IMR-90 (cell line): ENCODE data around the gene CLCA2. TPM values are rescaled to one million over a fixed set of nuclear protein-coding genes. Genes with fewer than 3 reads are reported as not detected.

Experiments
- ATAC-seq: fragments of 200-7000 bp; cut with Tn5 transposase; 2 replicates; pipeline ENCODE4 v1.9.1; 2020; ENCODE audit warnings: low read depth, mild to moderate bottlenecking, moderate library complexity
- BruUV-seq: library from RNA; stranded (reverse); fragments of 400-500 nt; replicated peaks from 2 replicates; lab custom pipeline; 2021; lab: Mats Ljungman, UMichigan
- CTCF ChIA-PET: fragments of 300-600 bp; formaldehyde crosslinking; extraction: SDS; loops from one replicate; lab custom pipeline; 2021; ENCODE audit warnings: antibody characterized with exemption; lab: Yijun Ruan, JAX
- POLR2A ChIA-PET: fragments of 300-600 bp; sonication (Branson Sonifier 250); formaldehyde crosslinking; loops from one replicate; lab custom pipeline; 2022; ENCODE audit warnings: antibody characterized with exemption; ENCODE audit not compliant: unreplicated experiment; lab: Charles Lee
- DNase-seq: peaks from one replicate; pipeline ENCODE4 v3.0.0; 2013
- H2AFZ ChIP-seq: replicated peaks from 2 replicates; pipeline ENCODE3; 2013; ENCODE audit warnings: low read length, mild to moderate bottlenecking; ENCODE audit not compliant: poor library complexity
- H2AK5ac ChIP-seq: 2 replicates; pipeline ENCODE4 v1.6.1; 2013; ENCODE audit warnings: low read depth, low read length, inconsistent platforms
- H2AK9ac ChIP-seq: replicated peaks from 2 replicates; pipeline ENCODE3; 2013; ENCODE audit warnings: mild to moderate bottlenecking, low read depth, low read length, moderate library complexity; ENCODE audit not compliant: poor library complexity
- H2BK120ac ChIP-seq: 2 replicates; pipeline ENCODE4 v1.6.1; 2013; ENCODE audit warnings: low read depth, low read length, inconsistent platforms
- H2BK15ac ChIP-seq: 3 replicates; pipeline ENCODE4 v1.6.1; 2013; ENCODE audit warnings: low read depth, low read length, inconsistent platforms
- H2BK20ac ChIP-seq: 2 replicates; pipeline ENCODE4 v1.6.1; 2013; ENCODE audit warnings: low read depth, mild to moderate bottlenecking, inconsistent platforms, low read length, moderate library complexity
- H2BK5ac ChIP-seq: 2 replicates; pipeline ENCODE4 v1.6.1; 2013; ENCODE audit warnings: mild to moderate bottlenecking, low read depth, low read length, inconsistent platforms; ENCODE audit not compliant: poor library complexity, severe bottlenecking
- H3K14ac ChIP-seq: replicated peaks from 2 replicates; pipeline ENCODE4 v1.6.1; 2013; ENCODE audit warnings: low read depth, low read length, inconsistent platforms
- H3K18ac ChIP-seq: 2 replicates; pipeline ENCODE4 v1.6.1; 2013; ENCODE audit warnings: low read depth, low read length, control low read depth
- H3K23ac ChIP-seq: 2 replicates; pipeline ENCODE4 v1.6.1; 2013; ENCODE audit warnings: low read depth, low read length, inconsistent platforms
- H3K27ac ChIP-seq: 2 replicates; pipeline ENCODE4 v1.5.1; 2013; ENCODE audit warnings: mild to moderate bottlenecking, control low read depth, low read length; ENCODE audit not compliant: insufficient read depth
- H3K27me3 ChIP-seq: 2 replicates; pipeline ENCODE4 v1.6.1; 2013; ENCODE audit warnings: low read length; ENCODE audit not compliant: control insufficient read depth, insufficient read depth
- H3K36me3 ChIP-seq: 2 replicates; pipeline ENCODE4 v1.6.1; 2013; ENCODE audit warnings: low read length, mixed read lengths; ENCODE audit not compliant: control insufficient read depth, insufficient read depth
- H3K4ac ChIP-seq: 2 replicates; pipeline ENCODE4 v1.6.1; 2013; ENCODE audit warnings: low read depth, low read length, inconsistent platforms
- H3K4me1 ChIP-seq: 2 replicates; pipeline ENCODE4 v1.6.1; 2013; ENCODE audit warnings: low read length, mixed read lengths; ENCODE audit not compliant: control insufficient read depth, insufficient read depth
- H3K4me2 ChIP-seq: 2 replicates; pipeline ENCODE4 v1.6.1; 2013; ENCODE audit warnings: low read depth, mild to moderate bottlenecking, control low read depth, low read length, moderate library complexity
- H3K4me3 ChIP-seq: 2 replicates; pipeline ENCODE4 v1.5.1; 2013; ENCODE audit warnings: low read depth, mild to moderate bottlenecking, control low read depth, low read length, moderate library complexity; ENCODE audit not compliant: insufficient read depth
- H3K56ac ChIP-seq: 2 replicates; pipeline ENCODE4 v1.6.1; 2013; ENCODE audit warnings: low read length, inconsistent platforms; ENCODE audit not compliant: insufficient read depth; ENCODE audit errors: extremely low read depth
- H3K79me1 ChIP-seq, 2 experiments: 2 replicates each; pipeline ENCODE4 v1.6.1; 2013; ENCODE audit warnings: low read length in 2 of 2, inconsistent platforms in 1 of 2, low read depth in 1 of 2
- H3K9ac ChIP-seq: 2 replicates; pipeline ENCODE4 v1.6.1; 2013; ENCODE audit warnings: low read depth, low read length, control low read depth
- H3K9me1 ChIP-seq: 2 replicates; pipeline ENCODE4 v1.6.1; 2013; ENCODE audit warnings: low read length, inconsistent platforms; ENCODE audit not compliant: insufficient read depth
- H3K9me3 ChIP-seq: 2 replicates; pipeline ENCODE4 v1.6.1; 2013; ENCODE audit warnings: low read length; ENCODE audit not compliant: control insufficient read depth, insufficient read depth
- H4K20me1 ChIP-seq: 2 replicates; pipeline ENCODE4 v1.6.1; 2013; ENCODE audit warnings: low read length, inconsistent platforms; ENCODE audit not compliant: insufficient read depth
- H4K5ac ChIP-seq: 2 replicates; pipeline ENCODE4 v1.6.1; 2013; ENCODE audit warnings: mild to moderate bottlenecking, low read depth, low read length, control low read depth
- H4K8ac ChIP-seq, 2 experiments: 2 replicates each; pipeline ENCODE4 v1.6.1; 2013; ENCODE audit warnings: low read depth in 2 of 2, low read length in 2 of 2, control low read depth in 1 of 2, inconsistent platforms in 1 of 2
- H4K91ac ChIP-seq: 2 replicates; pipeline ENCODE4 v1.6.1; 2013; ENCODE audit warnings: low read depth, low read length, inconsistent platforms; ENCODE audit not compliant: insufficient read depth
- BHLHE40 ChIP-seq: fragments of 150-350 bp; IDR thresholded peaks from 2 replicates; pipeline ENCODE4 v1.6.1; 2016; ENCODE audit warnings: mild to moderate bottlenecking, low read depth, low read length
- CHD1 ChIP-seq: IDR thresholded peaks from 2 replicates; pipeline ENCODE4 v1.6.1; 2012; ENCODE audit warnings: low read depth, low read length, improper control_type of control experiment
- CTCF ChIP-seq: conservative IDR thresholded peaks from 2 replicates; pipeline ENCODE4 v1.5.1; 2012; ENCODE audit warnings: mild to moderate bottlenecking, low read depth, low read length, improper control_type of control experiment
- FOS ChIP-seq: fragments of 150-350 bp; IDR thresholded peaks from 2 replicates; pipeline ENCODE4 v1.6.1; 2016; ENCODE audit warnings: low read depth, low read length
- MAZ ChIP-seq: IDR thresholded peaks from 2 replicates; pipeline ENCODE4 v1.6.1; 2012; ENCODE audit warnings: low read depth, mild to moderate bottlenecking, low read length, improper control_type of control experiment, moderate library complexity, borderline replicate concordance
- MXI1 ChIP-seq: IDR thresholded peaks from 2 replicates; pipeline ENCODE4 v1.6.1; 2012; ENCODE audit warnings: low read depth, mild to moderate bottlenecking, low read length, moderate library complexity, borderline replicate concordance
- NFE2L2 ChIP-seq: fragments of 150-350 bp; IDR thresholded peaks from 2 replicates; pipeline ENCODE4 v1.6.1; 2016; ENCODE audit warnings: low read depth, mild to moderate bottlenecking, low read length
- POLR2A ChIP-seq: IDR thresholded peaks from 2 replicates; pipeline ENCODE4 v1.6.1; 2012; ENCODE audit warnings: mild to moderate bottlenecking, low read depth, low read length
- RFX5 ChIP-seq: IDR thresholded peaks from 2 replicates; pipeline ENCODE4 v1.8.0; 2012; ENCODE audit warnings: low read depth, mild to moderate bottlenecking, low read length, moderate library complexity
- SMC3 ChIP-seq: fragments of 150-350 bp; IDR thresholded peaks from 2 replicates; pipeline ENCODE4 v1.6.1; 2016; ENCODE audit warnings: low read depth, mild to moderate bottlenecking, antibody characterized with exemption, low read length, moderate library complexity
- WGBS, 2 experiments: methylation state at CpG; one replicate each; pipeline versions ENCODE4 v1.1.5 to v1.1.7; 2013; ENCODE audit warnings: missing lambda C conversion rate in 2 of 2; ENCODE audit not compliant: insufficient read length in 1 of 2; ENCODE audit errors: extremely low coverage in 2 of 2; 5-methylcytosine and 5-hydroxymethylcytosine counted together
- dilution Hi-C: fragments of 300-500 bp; cut with HindIII; formaldehyde crosslinking; loops from one replicate; pipeline ENCODE4 v1.14.3; 2018; ENCODE audit warnings: low sequenced_read_pairs; ENCODE audit not compliant: unreplicated experiment
- in situ Hi-C: fragments of 300-500 bp; cut with MboI; formaldehyde crosslinking; loops from 3 replicates; pipeline ENCODE4 v1.14.3; 2019; ENCODE audit warnings: low sequenced_read_pairs, inconsistent platforms, mixed read lengths
- intact Hi-C: fragments of 100-400 bp; cut with micrococcal nuclease; formaldehyde crosslinking; loops from 2 replicates; pipeline ENCODE4 v1.10.0; 2022
- polyA plus RNA-seq, 3 experiments: library from polyadenylated mRNA; depleted of rRNA; stranded (reverse); fragments of >200 nt; gene quantifications; 2 replicates each; pipeline ENCODE4 v1.2.3, GENCODE V29; 2012; ENCODE audit warnings: low replicate concordance in 1 of 3
- total RNA-seq: library from RNA; depleted of rRNA; stranded (reverse); fragments of >200 nt; gene quantifications from 2 replicates; pipeline ENCODE4 v1.2.3, GENCODE V29; 2012

Gene CLCA2
- total and polyA plus RNA-seq, 2 of the 4 experiments (the other 2 are of a cell fraction), result 0.09 to 0.18 TPM

GRCh38 chr1:86450847-86451246, 26.9 kb downstream of the CLCA2 start:
- H2BK15ac ChIP-seq, result no peak overlapping the region
- H3K27me3 ChIP-seq, result no peaks in the 10 kb centered on the region; the same call in none of the 2 replicates
- POLR2A ChIA-PET, result no interaction called here
- no peaks in the 10 kb centered on the region for H3K4me1 ChIP-seq
- H2AK9ac ChIP-seq, result no peak overlapping the region
- no peaks in the 10 kb centered on the region for H3K9me1 ChIP-seq
- dilution Hi-C loops, result no loop called here
- DNase-seq (no peak), ATAC-seq (no peak)
- no peak overlapping the region for H3K4ac ChIP-seq
- H3K9ac ChIP-seq, result no peak overlapping the region
- no peaks in the 10 kb centered on the region for H4K20me1 ChIP-seq
- no peak overlapping the region for H4K91ac ChIP-seq
- H3K56ac ChIP-seq, result no peak overlapping the region
- in situ Hi-C loops, result no loop called here
- no peak overlapping the region for H3K18ac ChIP-seq
- intact Hi-C loops, result no loop called here
- H2AFZ ChIP-seq, result no peak overlapping the region
- H2BK5ac ChIP-seq, result no peak overlapping the region
- BruUV-seq, result no TSS peak
- TF ChIP-seq MXI1 (no peak), CHD1 (no peak), RFX5 (no peak), BHLHE40 (no peak), MAZ (no peak), NFE2L2 (no peak), SMC3 (no peak), POLR2A (no peak), FOS (no peak), CTCF (no peak)
- H3K23ac ChIP-seq, result no peak overlapping the region
- CTCF ChIA-PET, result no interaction called here
- no peak overlapping the region for H4K8ac ChIP-seq
- H3K27ac ChIP-seq, result no peak overlapping the region
- no peaks in the 10 kb centered on the region for H3K79me1 ChIP-seq
- H3K4me2 ChIP-seq, result no peak overlapping the region
- WGBS, 2 experiments, result no CpG with 5 or more reads among the region's 3 CpGs
- H3K9me3 ChIP-seq, result no peaks in the 10 kb centered on the region
- no peak overlapping the region for H2BK120ac ChIP-seq
- no peak overlapping the region for H2AK5ac ChIP-seq
- no peak overlapping the region for H3K14ac ChIP-seq
- H2BK20ac ChIP-seq, result no peak overlapping the region
- no peaks in the 10 kb centered on the region for H3K36me3 ChIP-seq
- no peak overlapping the region for H4K5ac ChIP-seq
- no peak overlapping the region for H3K4me3 ChIP-seq
